GM03348 (cell line): ENCODE results near the gene HPDL.

Experiments used
- DNase-seq: peaks from one replicate; pipeline ENCODE4 v3.0.0; 2012; ENCODE audit warnings: low spot score

Gene HPDL

DNA sequence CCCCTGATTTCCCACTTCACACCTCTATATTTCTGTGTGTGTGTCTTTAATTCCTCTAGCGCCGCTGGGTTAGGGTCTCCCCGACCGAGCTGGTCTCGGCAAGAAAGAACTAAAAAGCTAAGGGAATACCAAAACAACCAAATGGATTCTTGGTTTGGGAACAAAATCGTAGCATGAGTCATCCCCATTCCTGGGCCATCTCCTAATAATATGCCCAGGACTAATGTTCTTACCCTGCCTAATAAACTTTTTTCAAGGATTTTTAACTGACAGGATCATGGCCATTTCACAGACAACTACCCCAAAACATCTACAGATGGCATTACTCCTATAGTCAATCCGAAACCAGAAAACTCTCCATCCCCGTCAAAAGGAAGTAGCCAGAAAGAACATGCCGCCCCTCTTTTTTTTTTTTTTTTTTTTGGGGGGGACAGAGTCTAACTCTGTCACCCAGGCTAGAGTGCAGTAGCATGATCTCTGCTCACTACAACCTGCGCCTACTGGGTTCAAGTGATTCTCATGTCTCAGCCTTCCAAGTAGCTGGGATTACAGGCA lies 4.1 kb upstream of the HPDL start:
- peak; percentile 2 for DNase-seq

DNA sequence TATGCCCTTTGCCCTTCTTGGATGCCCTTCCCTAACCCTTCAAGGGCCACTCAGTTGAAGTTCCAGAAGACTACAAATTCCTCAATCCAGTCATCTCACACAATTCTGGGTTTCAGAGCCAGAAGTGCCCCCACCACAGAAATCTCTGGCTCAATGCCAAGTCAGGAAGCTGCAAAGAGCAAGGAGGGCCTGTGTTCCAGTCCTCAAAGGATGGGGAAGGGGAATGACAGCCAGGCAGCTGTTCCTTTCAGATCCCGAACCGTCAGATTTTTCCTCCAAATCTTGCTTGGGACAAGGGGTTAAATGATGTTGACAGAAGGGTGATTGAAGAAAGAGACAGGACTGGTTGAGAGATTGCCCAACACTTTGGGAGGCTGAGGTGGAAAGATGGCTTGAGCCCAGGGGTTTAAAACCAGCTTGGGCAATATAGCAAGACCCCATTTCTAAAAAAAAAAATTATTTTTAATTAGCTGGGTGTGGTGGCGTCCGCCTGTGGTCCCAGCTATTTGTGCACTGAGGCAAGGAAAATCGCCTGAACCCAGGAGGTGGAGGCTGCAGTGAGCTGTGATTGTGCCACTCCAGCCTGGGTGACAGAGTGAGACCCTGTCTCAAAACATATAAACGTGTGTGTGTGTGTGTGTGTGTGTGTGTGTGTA lies 716 bp upstream of the HPDL start:
- peak; percentile 3 for DNase-seq

DNA sequence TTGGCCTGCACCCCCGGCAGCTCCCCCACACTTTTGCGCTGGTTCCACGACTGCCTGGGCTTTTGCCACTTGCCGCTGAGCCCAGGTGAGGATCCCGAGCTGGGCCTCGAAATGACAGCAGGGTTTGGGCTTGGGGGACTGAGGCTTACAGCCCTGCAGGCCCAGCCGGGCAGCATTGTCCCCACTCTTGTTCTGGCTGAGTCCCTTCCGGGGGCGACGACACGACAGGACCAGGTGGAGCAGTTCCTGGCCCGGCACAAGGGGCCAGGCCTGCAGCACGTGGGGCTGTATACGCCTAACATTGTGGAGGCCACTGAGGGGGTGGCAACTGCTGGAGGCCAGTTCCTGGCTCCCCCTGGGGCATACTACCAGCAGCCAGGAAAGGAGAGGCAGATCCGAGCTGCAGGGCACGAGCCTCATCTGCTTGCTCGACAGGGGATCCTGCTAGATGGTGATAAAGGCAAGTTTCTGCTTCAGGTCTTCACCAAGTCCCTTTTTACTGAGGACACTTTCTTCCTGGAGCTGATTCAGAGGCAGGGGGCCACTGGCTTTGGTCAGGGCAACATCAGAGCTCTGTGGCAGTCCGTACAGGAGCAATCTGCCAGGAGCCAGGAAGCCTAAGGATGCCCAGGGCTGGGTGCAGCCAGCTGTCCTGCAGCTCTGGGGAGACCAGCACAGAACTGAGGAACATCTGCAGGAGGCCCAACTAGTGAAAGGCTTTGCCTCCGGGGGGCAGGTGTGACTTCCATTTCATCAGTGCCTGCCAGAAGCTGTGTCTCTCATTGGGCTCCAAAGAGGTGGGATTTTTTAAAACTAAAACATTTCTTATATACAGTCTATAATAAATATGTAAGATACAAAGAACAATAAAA lies 1.2 kb downstream of the HPDL start:
- DNase-seq = no peak

DNA sequence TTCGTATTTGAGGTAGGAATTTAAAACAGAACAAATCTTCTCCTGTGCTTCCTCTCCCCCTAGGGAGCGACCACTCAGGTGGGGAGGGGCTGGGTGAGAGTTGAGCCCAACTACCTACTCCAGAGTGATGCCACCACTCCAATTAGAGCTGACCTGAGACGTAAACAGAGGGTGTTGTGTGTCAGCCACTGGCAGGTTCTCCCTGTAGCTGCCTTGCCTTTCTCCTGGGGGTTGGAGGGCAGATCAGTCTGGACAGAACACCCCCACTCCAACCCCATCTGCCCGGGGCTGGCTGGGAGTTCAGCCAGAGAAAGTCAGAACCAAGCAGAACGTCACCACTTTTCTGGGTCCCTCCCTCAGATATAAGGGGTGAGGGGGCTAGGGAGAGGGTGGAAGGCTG lies 2.0 kb downstream of the HPDL start:
- no peak for DNase-seq

DNA sequence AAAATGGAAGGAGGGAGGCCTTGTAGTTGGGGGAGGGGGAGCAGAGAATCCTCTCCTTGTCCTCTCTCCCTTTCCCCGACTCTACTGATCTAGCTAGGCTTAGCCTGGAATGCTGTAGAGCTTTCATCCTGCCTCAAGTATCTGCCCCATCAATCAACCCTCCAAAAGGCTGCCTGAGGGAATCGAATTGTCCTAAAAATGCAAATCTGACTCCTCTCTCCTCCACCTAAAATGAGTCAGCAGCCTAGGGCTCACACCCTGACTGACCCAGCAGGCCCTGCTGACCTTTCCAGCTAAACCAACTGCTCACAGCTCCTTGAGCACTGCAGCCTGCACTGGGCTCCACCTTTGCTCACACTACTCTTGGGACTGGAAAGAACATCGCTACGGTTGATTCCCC lies 2.8 kb downstream of the HPDL start:
- no peak for DNase-seq

DNA sequence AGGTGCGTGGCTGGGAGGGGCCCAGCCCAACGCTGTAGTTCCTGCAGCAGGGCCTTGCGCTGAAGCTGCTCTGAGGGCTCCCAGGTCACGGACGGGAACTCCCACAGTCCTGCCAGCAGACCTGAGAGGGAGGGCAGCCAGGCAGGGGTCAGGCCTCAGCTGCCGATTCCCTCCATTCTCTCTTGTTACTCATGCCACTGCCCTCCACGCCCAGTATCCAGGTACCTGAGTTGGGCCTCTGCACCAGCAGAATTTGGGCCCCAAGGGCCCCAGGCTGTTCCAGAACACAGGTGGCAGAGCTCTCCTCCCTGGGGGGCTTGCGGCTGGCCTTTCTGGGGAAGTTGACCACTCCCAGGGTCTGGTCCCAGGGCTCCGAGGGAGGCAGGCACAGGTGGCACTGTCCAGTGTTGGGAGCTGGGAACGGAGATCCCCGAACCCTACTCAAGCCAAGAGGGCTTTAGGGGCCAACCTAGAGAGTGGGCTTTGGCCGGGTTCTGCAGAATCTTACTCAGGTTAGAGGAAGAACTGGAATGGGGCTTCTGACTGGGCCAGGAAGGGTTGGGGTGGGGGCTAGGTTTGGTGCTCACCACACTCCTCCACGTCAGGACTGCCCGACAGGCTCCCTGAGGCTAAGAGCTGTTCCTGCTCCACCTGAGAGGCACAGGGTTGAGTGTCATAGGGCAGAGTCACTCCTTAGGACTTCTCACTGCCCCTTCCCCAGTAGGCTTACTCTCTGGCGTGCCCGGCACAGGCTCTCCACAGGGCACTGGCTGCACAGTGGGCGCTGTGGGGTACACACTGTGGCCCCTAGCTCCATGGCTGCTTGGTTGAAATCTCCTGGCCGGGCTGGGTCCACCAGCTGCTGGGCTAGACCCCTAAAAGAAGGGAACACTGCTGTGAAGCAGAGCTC lies 5.0 kb downstream of the HPDL start:
- DNase-seq = no peak

DNA sequence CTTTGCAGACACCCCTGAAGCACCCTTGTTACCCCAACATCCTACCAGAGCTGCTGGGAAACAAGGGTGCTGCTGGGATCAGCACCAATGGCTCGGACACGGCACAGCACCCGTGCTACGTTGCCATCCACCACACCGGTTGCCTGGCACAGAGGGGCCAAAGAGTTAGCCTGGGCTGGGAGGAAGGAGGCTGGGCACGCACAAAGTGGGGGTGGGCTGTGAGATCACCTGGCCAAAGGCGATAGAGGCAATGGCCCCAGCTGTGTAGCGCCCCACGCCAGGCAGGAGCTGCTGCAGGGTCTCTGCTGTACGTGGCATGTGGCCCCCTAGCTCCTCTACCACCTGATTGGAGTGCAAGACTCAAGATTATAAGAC lies 5.6 kb downstream of the HPDL start:
- no peak for DNase-seq

DNA sequence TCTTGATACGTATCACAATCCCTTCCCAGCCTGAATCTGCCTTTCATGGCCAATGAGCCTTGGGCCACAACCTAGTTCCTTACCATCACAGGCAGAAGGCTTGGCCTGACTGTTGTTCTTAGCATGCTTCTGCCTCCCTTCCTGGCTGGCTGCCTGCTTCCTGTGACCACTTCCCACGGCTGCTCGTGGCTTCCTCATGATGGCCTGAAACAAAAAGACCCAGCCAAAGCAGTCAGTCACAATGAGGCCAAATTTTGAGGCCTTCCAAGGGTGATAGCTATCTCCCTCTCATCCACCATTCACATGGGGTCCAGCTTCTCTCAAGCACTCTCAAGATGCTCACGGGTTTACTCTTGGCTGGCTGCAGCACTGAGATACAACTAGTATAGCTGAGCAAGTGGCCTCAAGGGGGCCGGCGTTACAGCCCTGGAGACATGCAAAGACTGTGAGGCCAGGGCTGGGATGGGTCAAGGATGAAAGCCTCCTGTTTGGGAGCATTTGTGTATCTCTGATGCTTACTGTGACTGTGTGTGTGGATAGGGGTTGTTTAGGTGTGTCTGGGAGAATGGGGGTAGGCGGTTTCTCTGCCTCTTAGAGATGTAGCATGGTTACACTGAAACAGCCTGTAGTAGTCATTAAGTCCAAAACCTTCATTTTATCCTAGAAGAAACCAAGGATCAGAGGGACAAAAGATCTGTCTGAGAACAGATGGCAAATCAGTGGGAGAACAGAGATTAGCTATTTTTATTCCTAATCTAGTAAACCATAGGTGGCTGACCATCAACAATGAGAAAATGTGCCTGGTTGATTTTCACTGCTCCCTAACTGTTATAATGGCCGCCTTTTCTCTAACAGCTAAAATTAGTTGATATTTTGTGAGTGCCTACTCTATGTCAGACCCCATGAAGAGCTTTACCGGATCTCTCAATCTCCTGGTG lies 7.9 kb downstream of the HPDL start:
- no peak for DNase-seq

DNA sequence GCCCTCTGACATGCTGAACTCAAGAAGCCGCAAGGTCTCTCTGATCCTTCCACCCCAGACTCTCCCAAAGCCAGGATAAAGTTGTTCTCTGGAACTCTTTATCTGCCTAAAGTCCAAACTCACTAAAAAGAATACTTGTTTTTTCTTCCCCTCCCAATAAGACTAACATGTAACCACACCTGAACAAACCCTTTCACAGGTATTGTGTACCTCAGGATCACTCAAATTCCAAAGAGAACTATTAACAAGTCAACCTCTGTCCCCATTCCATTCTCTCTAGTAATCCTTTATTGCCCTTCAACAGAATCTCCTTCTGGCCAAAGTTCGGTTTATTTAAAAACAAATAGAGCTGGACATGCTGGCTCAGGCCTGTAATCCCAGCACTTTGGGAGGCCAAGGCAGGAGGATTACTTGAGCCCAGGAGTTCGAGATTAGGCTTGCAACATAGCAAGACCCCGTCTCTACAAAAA lies 9.2 kb downstream of the HPDL start:
- DNase-seq = no peak

DNA sequence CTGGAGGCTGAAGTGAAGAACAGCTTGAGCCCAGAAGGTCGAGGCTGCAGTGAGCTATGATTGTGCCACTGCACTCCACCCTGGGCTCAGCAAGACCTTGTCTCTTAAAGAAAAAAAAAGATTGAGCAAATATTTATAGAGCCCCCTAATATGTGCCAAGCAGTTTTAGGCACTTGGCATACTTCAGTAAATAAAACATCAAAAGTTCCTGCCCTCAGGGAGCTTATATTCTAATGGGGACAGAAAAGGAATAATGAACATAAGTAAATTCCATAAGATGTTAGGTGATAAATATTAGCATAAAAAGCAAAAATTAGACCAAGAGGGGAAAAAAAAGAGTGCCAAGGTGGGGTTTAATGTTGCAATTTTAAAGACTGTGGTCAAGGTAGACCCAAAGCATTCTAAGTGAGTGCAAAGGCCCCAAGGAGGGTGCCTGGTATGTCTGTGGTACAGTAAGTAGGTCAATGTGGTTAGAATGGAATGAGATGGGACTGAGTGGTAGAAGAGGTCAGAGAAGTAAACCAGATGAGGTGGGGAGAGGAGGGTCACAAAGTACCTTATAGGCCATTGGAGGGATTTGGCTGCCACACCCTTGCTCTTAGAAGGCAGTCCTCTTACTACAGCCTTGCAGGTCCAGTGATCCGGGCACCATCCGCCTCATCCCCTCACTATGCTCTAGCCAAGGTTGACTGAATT lies 11.1 kb downstream of the HPDL start:
- DNase-seq = no peak

DNA sequence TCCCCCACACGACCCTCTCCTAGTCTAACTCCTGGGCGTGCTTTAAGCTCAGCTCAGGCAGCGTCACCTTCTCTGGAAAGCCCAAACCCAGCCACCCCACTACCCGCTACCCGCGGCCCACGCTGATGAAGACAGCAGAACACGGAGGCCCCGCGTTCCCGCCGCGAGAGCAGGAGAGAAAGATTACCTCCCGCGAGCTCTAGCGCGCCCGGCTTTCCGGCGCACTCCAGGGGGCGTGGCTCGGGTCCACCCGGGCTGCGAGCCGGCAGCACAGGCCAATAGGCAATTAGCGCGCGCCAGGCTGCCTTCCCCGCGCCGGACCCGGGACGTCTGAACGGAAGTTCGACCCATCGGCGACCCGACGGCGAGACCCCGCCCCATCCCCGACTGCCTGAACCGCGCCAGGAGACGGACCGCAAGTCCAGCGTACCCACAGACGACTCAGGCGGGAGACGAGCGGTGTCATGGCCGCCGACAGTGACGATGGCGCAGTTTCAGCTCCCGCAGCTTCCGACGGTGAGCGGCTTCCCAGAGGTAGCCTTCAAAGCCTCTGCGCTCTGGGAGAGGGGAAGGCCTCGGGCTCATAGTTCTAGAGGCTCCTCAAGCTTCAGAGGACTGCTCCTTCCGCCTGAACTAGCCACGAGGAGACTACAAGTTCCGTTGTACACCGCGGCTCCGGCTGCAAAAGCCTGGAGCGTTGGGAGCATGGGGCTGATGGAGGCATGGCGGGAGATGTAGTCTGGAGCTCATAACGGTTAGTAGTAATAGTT lies 13.3 kb downstream of the HPDL start, which contains the start of the genes MUTYH and TOE1:
Gene MUTYH (minus strand): TSS at position 652 of the 770 bp plus-strand sequence. CDS start 5,935 bp downstream, outside the sequence.
Gene TOE1 (plus strand): TSS at position 382 of the 770 bp plus-strand sequence. CDS start 83 bp downstream, at position 465.
- DNase-seq = peak; percentile 97

DNA sequence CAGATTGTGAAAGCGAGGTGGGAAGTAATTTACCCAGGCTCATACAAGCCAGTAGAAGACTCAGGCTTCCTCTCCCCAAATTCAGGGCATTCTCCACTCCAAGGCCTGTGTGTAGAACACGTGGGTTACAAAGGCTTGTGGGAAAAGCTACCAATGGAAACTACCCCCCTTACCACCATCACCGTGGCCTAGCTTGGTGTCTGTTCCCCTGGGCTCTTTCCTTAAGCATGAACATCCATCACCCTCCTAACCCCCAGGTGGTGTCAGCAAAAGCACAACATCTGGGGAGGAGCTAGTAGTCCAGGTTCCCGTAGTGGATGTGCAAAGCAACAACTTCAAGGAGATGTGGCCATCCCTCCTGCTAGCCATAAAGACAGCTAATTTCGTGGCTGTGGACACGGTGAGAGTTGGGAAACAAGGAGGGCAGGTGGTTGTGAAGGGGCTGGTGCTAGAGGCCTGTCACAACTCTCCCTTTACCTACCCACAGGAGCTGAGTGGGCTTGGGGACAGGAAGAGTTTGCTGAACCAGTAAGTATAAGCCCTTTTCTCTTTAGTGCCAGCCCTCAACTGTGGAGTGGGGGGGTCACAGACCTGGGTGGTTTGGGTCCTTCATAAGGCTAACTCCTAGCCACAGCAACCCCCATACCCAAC lies 14.2 kb downstream of the HPDL start:
- no peak for DNase-seq

DNA sequence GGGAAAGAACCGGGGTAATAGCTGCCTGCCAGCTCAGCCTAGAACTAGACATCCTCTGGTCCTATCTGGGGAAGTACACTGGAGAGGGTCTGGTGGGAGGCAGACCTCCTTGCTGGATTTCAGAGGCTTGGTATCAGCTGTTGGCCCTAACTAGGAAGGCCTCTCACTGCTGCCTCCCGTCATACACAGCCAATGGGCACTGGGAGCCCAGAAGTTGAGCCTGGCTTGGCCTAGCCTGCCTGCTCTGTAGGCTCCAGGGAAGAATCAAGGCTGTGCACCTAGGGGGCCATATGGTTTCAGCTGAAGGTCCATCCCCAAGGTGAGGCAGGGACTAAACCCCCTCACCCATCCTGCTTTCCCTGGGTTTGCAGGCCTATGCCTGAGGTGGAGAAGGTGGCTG lies 17.8 kb downstream of the HPDL start:
- no peak for DNase-seq

DNA sequence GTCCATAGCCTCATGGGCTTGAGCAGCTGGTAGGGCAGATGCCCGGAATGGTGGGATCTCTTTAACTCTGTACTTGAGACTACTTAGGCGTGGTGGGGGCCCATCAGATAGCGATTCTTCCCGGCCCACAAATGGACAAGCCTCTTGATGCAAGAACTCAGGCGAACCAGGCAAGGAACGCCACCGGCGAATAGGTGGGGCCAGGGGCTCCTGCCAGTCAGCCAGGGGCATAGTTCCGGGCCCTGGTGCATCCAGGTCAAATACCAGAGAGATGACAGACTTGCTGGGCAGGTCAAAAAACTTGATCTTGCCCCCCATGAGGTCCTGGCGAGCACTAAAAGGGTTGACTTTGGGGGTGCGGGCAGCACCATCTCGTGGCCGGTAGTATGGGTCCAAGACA lies 18.3 kb downstream of the HPDL start:
- DNase-seq = no peak

DNA sequence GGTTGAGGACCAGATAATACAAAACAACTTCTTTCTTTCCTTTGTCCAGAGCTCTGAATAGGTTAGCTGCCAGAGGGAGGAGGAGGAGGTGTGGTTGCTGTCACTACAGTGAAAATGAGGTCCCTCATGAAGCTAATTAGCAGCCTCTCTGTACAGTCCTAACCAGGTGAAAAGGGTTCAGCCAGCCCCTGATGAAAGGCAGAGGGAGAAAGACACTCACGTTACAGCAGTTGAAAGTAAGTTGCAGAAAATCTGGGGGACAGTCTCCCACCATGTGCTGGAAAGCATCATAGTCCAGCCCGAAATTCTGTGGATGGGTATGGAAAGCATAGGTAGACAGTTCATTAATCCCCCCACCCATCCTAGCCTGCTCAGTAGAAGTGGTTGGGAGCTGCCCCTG lies 19.8 kb downstream of the HPDL start:
- DNase-seq = no peak

DNA sequence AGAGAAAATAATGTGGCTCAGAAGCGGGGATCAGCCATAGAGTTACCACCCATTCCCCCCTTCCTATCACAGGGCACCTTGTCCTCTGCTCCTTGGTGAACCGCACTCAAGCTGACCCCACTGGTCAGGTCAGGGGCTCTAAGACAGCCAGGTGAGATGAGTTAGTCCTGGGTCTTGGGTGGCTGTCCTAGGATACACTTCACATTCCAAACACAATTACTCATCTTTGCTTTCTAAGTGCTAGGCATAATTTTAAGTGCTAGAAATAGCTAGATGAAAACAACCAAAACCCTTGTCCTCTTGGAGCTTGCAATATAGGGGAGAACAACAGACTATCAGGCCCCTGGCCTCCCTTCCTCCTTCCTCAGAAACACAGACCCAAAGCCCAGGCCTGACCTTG lies 21.3 kb downstream of the HPDL start:
- peak; percentile 44 for DNase-seq

DNA sequence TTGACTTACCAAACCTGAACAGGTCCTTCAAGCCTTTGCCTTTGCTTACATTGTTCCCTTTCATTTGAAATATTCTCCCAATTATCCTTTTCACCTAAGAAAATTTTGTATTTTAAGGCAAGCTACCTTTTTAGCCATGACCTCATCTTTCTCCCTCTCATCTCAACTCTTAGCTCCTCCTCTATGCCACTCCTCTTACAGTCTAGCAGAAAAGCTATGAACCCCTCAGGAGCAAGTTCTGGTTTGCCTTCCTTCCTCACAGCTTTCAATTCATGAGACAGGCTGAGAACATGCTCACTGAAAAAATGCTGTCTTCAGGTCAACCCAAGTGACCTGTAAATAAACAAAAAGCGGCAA lies 21.9 kb downstream of the HPDL start:
- DNase-seq = no peak

DNA sequence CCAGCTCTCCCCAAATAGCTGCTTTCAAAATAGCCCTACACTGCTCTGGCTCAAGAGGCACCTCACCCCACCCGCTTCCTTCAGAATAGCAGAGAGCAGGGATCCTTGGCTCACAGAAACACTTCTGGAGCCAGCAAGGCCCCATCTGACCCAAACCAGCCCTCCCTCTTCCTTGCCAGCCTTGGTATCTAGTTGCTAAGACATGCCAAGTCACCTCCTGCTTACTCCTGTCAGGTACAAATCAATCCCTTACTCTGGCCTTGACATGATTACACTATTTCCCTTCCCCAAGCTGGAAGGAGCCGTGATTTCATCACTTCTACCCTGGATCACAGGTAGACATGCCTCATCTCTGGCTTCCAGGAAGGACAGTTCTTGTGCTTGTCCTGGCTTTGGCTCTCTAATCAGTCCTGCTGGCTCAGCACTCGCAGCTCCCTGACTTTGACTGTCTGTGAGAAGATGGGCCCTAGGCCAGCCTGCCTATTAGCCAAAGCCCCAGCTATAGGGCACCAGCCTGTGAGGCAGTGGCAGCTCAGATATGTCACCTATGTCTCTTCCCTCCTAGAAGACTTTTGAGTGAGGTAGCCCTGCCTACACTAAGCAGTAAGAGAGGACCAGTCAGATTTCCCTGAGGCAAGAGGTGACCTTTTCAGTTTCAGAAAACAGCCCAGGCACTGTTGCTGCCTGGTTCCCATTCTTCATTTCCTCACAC lies 22.4 kb downstream of the HPDL start:
- DNase-seq = no peak
